Stimulated activated CD4-positive, alpha-beta T cell treated with anti-CD3 and anti-CD28 coated beads, Interleukin-12 subunit alpha, Interleukin-12 subunit beta, amount 100 ng/mL, for 48 hours (primary cell): ENCODE measurements around the gene NOA1.

Experiments
- DNase-seq, 3 donors: peaks; one replicate each; pipeline ENCODE4 v3.0.0-alpha.2; 2020; ENCODE audit warnings: low read depth in 2 of 3, low spot score in 1 of 3

Gene NOA1

DNA sequence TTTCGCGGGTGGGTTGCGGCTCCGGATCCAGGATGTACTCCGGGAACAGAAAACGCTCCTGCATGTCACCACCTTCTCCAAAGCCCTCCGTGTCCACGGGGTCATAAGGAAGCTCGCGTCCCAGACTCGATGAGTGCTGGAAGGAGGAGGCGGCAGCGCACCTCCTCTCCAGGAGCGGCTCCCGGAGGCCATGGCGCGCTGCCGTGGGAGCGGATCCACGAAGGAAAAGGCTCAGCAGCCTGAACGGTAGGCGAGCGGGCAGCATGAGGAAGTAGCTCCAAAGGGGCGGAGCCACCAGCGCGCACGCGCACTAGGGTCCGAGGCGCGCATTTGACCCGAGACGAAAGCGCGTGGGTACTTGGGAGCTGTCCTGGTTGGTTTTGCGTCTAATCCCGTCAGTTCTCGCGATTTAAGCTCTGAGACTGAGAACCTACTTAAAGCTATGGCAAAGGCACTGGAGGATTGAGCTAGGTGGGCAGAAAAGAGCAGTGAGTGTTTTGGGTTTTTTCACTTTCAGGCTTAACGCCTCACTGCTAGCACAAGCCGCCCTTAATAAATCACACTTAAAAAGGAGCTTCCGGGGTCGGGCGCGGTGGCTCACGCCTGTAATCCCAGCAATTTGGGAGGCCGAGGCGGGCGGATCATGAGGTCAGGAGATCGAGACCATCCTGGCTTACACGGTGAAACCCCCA lies at the start of gene NOA1:
NOA1 (minus strand) TSS at position 286 of the 692 bp plus-strand sequence; CDS start at position 265, 21 bp downstream.
- DNase-seq: peak; percentile 93 to 98 (median 97)

DNA sequence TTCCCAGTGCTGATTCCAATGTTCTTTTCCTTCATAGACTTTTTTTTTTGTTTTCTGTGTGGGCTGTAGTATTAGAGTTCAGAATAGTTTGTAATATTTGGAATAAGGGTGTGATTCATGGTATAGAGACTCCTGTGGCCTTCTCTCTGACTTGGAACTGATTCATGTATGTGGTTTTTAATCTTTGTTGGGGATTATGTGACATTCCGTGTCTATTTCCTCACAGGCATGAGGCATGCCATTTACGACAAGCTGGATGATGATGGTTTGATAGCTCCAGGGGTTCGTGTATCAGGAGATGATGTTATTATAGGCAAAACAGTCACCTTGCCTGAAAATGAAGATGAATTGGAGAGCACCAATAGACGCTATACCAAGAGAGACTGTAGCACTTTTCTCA lies 45.7 kb upstream of the NOA1 start:
- no peak for DNase-seq

DNA sequence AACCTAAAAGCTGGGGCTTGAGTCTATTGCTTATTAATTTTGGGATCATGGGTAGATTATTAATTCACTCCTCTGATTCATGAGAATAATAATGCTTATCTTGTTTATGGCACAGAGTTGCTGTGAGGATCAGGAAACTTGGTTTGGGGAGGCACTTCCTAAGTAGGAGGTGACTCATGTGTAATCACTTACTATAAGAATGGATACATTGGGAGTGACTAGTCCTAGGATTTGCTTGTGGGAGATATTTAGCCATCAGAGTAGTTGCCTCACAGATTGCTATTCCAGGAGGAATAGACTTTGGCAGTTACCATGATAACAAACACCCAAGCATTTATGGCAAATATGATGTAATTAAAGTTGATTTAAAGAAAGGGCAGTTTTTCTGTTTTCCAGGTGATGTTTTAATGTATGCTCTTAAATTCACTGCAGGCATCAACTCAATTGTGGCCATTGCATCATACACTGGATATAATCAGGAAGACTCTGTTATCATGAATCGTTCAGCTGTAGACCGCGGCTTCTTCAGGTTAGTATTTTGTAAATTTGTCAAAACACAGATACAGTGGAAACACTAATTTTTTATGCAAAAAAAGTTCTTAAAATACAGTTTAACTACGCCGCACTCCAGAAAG lies 43.2 kb upstream of the NOA1 start:
- DNase-seq: no peak

DNA sequence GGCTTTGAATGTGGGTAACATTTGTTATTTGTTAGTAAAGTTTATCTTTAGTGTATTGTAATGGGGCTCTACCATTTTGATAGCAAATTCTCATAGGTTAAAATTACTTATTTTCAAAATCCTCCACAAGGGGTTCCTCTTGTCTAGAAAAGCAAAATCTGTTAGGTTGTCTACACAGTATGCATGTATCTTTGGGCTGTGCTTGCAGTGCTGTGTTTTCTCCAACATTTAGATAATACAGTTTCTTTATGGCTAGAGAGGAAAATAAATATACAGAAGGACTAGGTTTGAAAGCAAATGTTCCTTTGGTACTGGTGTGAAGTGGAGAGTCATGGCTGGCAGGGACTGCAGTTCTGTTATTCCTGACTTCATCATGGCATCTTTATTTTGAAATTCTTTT lies 41.6 kb upstream of the NOA1 start:
- DNase-seq: no peak

DNA sequence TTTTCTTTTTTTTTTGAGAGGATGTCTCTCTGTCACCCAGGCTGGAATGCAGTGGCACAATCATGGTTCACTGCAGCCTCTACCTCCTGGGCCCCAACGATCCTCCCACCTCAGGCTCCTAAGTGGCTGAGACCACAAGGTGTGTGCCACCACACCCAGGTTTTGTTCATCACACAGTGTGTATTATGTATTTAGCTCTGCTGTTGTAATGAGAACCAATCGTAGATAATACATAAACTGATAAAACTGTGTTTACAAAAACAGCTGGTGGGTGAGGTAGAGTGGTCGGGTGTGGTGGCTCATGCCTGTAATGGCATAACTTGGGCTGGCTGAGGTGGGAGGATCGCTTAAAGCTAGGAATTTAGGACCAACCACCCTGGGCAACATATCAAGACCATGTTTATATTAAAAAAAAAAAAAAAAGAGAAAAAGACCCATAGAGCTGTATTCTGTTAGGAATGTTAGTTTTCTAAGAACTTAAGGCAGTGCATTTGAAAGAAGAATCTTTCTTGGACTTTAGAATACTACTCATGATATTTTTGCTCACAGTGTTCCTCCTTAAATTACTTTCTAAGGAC lies 36.2 kb upstream of the NOA1 start:
- no peak for DNase-seq

DNA sequence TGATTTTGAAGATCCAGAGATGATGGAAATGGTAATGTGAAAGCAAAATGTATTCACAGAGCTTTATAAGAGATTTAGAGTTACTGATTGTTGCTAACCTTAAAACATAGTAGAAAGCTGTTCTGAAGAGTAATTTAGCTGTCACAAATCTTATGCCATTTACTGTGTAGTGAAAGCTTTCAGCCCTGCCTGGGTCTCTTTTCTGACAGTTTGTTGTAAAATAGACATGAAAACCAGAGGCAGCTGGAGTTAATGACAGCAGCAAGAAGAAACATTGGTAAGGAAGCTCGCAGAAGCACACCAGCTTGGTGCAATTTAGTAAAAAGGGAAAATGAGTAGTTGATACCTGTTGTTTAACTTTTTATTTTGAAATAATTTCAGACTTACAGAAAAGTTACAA lies 22.3 kb upstream of the NOA1 start:
- no peak for DNase-seq

DNA sequence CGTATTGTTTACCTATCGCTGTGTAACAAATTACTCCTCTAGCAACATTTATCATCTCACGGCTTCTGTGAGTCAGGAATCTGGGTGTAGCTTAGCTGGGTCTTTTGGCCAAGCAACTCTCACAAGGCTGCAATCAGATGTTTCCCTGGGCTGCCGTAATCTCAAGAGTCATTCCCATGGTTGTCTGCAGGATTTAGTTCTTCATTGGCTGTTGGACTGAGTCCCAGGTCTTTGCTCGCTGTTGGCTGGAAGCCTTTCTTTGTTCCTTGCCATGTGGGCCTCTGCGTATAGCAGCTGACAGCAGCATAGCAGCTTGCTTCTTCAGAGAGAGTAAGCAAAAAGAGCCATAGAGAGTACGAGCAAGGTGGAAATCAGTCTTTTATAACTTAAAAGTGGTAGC lies 18.1 kb upstream of the NOA1 start:
- no peak for DNase-seq

DNA sequence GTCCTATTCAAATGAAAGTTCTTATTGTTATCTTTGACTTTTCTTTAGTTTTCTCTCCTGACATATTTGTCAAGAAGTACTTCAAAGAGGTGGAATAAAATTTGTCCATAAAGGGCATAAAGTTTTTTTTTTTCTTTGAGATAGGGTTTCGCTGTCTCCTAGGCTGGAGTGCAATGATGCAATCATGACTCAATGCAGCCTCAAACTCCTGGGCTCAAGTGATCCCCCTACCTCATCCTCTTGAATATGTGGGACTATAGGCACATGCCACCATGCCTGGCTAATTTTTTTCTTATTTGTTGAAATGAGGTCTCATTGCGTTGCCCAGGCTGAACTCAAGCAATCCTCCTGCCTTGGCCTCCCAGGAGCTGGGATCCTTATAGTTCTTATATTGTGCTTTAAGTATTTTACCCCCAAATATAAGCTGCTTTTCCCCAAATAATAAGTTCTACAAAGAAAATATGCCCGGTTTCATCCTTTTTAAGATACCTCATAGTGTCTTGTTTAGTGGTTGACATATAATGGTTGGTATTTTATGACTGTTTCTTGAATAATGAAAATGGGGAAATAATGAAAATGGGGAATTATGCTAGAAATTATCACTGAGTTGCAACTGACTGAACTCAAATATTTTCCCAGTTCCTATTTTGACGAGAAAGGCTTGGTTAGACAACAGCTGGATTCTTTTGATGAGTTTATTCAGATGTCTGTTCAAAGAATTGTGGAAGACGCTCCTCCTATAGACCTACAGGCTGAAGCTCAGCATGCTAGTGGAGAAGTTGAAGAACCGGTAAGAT lies 12.9 kb upstream of the NOA1 start:
- no peak for DNase-seq

DNA sequence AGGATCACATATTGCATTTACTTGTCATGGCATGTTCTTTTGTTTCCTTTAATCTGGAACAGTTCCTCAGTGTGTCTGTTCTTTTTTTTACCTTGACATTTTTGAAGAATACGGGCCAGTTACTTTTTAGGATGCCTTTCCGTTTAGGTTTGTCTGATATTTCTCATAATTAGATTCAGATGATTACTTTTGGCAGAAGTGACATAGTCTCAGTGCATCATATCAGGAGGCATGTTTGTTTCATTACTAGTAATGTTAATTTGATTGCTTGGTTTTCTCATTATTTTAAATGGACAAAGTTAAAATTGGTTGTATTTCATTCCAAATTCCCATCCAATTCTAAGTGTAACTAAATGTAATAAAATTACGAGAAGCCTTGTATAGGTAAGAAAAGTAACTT lies 9.5 kb upstream of the NOA1 start:
- no peak for DNase-seq

DNA sequence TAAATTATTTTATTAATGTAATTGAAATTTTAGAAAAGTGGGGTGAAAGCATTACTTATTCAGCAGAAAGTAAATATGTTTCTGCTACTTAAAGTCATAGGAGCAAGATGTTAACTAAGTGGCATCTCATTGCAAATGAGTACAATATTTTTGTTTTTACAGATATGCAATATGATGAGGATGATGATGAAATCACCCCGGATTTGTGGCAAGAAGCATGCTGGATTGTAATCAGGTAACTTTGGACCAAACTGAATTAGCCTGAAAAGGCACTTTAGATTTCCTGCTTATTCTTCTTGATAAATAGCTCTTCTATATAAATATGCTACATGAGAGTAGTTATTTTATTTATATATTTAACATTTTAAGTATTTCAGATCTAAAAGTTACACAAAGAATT lies 8.8 kb upstream of the NOA1 start:
- no peak for DNase-seq

DNA sequence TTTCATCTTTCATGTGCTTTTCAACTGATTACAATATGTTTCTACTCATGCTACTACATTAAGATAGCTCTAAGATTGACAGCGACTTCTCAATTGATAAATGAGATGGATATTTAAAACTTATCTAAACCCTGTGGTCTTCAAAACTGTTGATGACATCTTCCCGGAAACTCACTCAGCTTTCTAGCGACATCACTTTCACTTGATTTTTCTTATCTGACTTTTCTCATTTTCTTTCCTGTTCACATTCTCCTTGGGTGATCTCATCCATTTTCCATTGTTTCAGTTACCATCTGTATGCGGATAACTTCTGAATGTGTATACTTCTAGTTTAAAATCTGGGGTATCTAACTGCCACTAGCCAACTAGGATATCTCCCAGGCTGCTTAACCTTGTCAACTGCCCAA lies 4.4 kb upstream of the NOA1 start:
- DNase-seq: no peak

DNA sequence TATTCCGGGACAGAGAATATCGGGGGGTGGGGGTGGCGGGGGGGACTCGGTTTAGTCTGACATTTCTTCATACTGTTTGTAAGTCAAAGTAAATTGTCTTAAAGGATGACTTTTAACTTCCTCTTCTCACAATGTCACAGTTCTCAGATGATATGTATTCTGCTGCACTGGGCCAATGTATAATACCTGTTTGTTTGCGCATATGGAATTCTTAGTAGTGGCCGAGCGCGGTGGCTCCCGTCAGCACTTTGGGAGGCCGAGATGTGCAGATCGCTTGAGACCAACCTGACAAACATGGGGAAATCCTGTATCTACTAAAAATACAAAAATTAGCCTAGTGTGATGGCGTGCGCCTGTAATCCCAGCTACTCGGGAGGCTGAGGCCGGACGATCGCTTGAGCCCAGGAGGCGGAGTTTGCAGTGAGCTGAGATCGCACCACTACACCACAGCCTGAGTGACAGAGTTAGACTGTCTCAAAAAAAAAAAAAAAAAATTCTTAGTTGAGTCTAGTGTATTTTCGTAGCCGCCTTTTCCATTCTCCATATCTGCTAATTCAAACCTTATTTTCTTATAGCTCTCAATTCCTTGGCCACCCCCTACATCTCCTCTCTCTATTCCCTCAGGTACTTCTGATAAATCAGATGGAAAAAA lies 2.1 kb upstream of the NOA1 start:
- peak; percentile 37 to 43 (median 43) for DNase-seq

DNA sequence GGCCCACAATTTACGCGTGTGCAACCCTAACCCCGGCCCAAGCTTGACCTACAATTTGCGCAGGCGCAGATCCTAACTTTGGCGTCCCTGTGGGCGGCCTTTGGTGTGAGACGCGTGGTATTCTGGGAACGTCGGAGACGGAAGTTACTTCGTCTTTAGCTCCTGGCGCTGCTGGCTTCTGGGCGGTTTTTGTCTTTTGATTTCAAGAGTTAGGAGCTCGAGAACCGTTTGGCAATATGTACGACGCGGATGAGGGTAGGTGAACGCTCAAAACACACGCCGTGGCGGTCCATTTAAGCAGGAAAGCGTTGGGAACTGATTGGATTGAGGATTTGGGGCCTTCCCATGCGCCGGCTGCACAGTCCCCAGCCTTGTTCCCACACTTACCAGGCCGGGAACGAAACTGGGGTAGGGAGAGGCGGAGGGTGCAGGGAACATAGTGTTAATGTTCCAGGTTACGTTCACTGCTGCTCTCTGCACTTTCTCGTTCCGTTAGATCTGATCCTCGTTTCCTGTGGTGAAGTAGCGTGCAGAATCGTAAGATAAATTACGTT lies 1.4 kb upstream of the NOA1 start, which contains the start of gene POLR2B:
POLR2B (plus strand) TSS at position 147 of the 554 bp plus-strand sequence; CDS start at position 237, 90 bp downstream.
- peak; percentile 85 to 88 (median 88) for DNase-seq

DNA sequence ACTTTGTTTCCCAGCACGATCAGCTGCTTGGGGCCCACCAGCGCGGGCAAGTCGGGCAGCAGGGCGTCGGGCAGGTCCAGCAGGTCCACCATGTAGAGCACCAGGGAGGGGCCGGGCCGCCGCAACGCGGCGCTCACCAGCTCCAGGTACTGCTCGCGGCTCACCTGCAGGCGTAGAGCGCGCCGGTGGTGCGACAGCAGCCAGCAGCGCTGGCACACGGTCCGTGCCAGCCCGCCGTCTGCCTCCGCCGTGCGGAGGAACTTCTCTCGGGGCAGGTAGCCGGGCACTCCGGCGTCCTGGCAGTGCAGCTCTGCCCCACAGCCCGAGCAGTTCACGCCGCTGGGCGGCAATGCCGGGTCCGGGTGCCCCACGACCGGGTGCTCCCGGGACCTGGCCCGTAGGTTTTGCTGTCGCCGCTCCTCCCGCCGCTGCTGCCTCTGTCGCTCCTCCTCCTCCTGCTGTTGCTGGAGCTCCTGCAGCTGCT lies 527 bp downstream of the NOA1 start:
- DNase-seq: peak in 2 of 3 donors; percentile 32 to 37

DNA sequence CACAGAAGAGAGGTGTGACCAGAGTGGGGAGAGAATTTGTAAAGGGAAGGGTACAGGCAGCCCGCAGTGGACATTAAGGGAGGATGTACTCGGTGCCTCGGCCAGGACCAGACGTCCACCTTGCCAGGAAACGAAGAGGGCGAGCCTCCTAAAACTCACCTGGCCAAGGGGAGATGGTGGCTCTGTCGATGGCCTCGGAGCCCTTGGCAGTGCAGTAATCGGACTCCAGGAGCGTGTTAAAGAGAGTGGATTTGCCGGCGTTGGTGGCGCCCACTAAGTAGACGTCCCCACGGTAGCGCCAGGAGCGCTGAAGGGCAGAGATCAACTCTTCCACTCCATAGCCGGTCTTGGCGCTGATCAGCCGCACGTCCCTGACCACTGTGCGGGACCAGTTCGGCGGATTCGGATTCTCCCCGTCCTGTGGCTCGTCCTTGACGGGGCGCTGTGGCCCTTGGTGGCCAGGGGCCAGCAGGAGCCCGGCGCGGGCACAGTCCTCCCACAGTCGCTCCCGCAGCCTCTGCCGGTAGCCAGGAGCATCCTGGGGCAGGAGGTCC lies 1.0 kb downstream of the NOA1 start:
- no peak for DNase-seq

DNA sequence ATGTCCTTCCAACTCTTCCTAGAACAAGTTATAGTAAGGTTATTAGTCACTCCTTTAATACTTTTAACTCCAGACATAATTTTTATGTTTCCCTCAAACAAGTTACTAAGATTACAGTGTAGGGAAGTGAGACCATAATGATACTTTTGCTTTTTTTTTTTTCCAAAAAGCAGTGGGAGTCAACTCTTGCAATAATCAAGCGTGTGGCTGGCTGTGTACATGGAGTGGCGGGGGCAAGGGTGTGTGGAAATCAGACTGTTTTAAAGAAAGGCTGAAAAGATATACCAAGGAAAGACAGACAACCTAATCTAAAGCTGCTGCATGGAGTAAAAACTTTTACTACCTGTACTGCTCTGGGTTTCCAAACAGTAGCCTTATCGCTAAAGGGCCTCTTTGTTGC lies 4.1 kb downstream of the NOA1 start:
- DNase-seq: no peak

DNA sequence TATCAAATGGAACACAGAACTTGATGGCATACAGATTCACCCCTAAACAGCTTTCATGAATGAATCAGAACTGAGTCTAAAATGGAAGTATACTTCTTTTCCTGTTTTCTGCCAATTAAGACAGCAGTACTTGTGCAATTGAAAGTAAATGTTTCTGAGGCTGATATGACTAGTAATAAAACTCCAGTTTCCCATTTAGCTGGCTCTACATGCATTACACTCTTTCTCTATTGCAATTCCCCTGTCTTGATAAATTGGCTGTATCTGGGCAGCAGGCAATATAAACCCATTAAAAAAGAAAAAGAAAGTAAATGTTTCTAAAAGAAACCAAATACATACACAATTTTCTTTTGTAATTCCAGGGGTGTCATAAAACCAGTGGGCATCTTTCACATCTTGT lies 4.6 kb downstream of the NOA1 start:
- DNase-seq: peak in 1 of 3 donors; percentile 27

DNA sequence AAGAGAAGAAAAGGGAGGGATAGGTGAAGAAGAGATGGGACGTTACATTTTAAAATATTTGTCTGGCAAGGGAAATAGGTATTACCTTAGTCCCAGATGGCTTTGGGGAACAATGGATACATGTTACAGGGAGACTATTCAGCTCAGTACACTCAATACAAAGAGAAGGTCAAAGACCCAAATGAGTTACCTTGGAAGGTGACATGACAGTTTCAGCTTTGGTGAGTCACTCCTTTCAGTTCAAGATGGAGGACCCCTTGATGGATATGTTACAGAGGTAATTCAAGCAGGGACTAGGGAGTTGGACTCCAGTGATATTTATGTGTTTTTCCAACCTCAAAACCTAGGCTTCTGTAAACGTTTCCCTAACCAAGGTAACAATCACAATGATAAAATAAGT lies 5.0 kb downstream of the NOA1 start:
- no peak for DNase-seq

DNA sequence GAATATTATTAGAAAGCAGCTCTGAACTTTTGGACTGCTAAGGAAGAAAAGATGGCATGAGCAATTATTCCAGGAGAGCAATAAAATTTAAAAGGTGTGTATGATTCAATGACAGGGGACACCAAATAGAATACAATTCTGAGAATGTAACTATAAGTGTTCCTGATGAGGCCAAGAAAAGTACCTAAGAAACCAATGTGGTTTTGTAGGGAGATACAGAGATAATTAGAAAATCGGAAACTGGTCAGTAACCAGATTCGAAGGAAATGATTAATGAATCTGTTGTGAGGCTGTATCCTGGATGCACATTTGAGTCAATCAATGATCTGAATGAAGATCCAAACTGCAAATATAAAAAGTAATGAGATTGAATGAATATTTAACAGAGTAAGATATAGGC lies 6.0 kb downstream of the NOA1 start:
- no peak for DNase-seq

DNA sequence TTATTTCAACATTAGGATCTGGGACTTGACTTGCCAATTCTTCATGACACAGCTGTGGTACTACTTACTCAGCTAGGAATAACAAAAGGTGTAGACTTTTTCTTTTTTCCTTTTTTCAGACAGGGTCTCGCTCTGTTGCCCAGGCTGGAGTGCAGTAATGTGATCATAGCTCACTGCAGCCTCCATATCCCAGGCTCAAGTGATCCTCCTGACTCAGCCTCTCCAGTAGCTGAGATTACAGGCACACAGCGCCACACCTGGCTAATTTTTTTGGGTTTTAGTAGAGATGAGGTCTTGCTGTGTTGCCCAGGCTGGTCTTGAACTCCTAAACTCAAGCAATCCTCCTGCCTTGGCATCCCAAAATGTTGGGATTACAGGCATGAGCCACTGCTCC lies 16.3 kb downstream of the NOA1 start:
- no peak for DNase-seq
